Omental fat pad (tissue), 4 donors: ENCODE data around the gene HSD17B2. TPM values are rescaled to one million over a fixed set of nuclear protein-coding genes. Genes with fewer than 3 reads are reported as not detected.

Experiments
- ATAC-seq: fragments of 150-250 bp; one replicate; pipeline ENCODE4 v1.9.1; 2016; ENCODE audit warnings: mild to moderate bottlenecking, moderate library complexity; ENCODE audit not compliant: low FRiP score
- DNase-seq: peaks from one replicate; pipeline ENCODE4 v3.0.0-alpha.2; 2019; ENCODE audit warnings: low spot score
- total RNA-seq, 4 donors: library from RNA; depleted of rRNA; stranded (reverse); fragments of >200 nt; gene quantifications; one replicate each; pipeline ENCODE4 v1.1.0, GENCODE V29; 2016
- TF ChIP-seq, protein P1 (sequence below), 3 donors: fragments of 450-650 bp; IDR thresholded peaks; one replicate each; pipeline ENCODE4 v1.5.1; 2016 to 2017; ENCODE audit warnings: antibody characterized with exemption in 3 of 3, mild to moderate bottlenecking in 3 of 3, moderate library complexity in 2 of 3

HSD17B2 gene
- total RNA-seq, 4 donors from 2014 or later = 0.94 to 5.7 (median 1.6) TPM; not detected in 1

GRCh38 chr16:82051656-82052055 lies 16.6 kb downstream of the HSD17B2 start:
- DNase-seq = no peak
- no peak for ATAC-seq
- TF ChIP-seq, protein P1, sequence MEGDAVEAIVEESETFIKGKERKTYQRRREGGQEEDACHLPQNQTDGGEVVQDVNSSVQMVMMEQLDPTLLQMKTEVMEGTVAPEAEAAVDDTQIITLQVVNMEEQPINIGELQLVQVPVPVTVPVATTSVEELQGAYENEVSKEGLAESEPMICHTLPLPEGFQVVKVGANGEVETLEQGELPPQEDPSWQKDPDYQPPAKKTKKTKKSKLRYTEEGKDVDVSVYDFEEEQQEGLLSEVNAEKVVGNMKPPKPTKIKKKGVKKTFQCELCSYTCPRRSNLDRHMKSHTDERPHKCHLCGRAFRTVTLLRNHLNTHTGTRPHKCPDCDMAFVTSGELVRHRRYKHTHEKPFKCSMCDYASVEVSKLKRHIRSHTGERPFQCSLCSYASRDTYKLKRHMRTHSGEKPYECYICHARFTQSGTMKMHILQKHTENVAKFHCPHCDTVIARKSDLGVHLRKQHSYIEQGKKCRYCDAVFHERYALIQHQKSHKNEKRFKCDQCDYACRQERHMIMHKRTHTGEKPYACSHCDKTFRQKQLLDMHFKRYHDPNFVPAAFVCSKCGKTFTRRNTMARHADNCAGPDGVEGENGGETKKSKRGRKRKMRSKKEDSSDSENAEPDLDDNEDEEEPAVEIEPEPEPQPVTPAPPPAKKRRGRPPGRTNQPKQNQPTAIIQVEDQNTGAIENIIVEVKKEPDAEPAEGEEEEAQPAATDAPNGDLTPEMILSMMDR (IDR thresholded peaks at IDR 0.05) = no peak

GRCh38 chr16:82055117-82055516 lies 20.1 kb downstream of the HSD17B2 start:
- no peak for ATAC-seq
- TF ChIP-seq, protein P1 (IDR thresholded peaks at IDR 0.05) = no peak
- DNase-seq = no peak

- TF ChIP-seq, protein P1 (IDR thresholded peaks at IDR 0.05) = no peak
- no peak for ATAC-seq
- DNase-seq = no peak
Measured at GRCh38 chr16:82055728-82056549, 20.9 kb downstream of the HSD17B2 start.

- TF ChIP-seq, protein P1 (IDR thresholded peaks at IDR 0.05) = no peak
- ATAC-seq = no peak
- no peak for DNase-seq
Measured at GRCh38 chr16:82056550-82056896, 21.5 kb downstream of the HSD17B2 start.

GRCh38 chr16:82059161-82059982 lies 24.3 kb downstream of the HSD17B2 start:
- DNase-seq (no peak), ATAC-seq (peak; percentile 55)
- TF ChIP-seq, protein P1 (IDR thresholded peaks at IDR 0.05) = no peak

GRCh38 chr16:82059983-82060421 lies 24.9 kb downstream of the HSD17B2 start:
- ATAC-seq (peak; percentile 49), DNase-seq (no peak)
- TF ChIP-seq, protein P1 (IDR thresholded peaks at IDR 0.05) = no peak
